DOHH2 (cell line): Measurements from ENCODE around the gene ZNF629.

Source experiments
- H3F3A ChIP-seq: fragments of 200-600 bp; sonication (generic), shearing (Covaris generic); 2 replicates; pipeline ENCODE4 v1.6.0; 2016; ENCODE audit warnings: antibody characterized with exemption, mild to moderate bottlenecking; ENCODE audit not compliant: control insufficient read depth, insufficient read depth
- H3K27ac ChIP-seq: fragments of 200-600 bp; sonication (generic); 2 replicates; pipeline ENCODE4 v1.5.1; 2014; ENCODE audit warnings: low read depth, mild to moderate bottlenecking, low read length, moderate library complexity
- H3K27me3 ChIP-seq: fragments of 200-600 bp; sonication (generic); 2 replicates; pipeline ENCODE4 v1.6.1; 2014; ENCODE audit warnings: mild to moderate bottlenecking, low read length, mixed read lengths; ENCODE audit not compliant: control insufficient read depth
- H3K36me3 ChIP-seq: fragments of 200-600 bp; sonication (generic); 2 replicates; pipeline ENCODE4 v1.6.1; 2014; ENCODE audit warnings: mild to moderate bottlenecking, low read length, moderate library complexity, mixed read lengths; ENCODE audit not compliant: control insufficient read depth
- H3K4me1 ChIP-seq: fragments of 200-600 bp; sonication (generic); 2 replicates; pipeline ENCODE4 v1.6.1; 2014; ENCODE audit warnings: mild to moderate bottlenecking, low read length, mixed read lengths; ENCODE audit not compliant: control insufficient read depth
- H3K4me2 ChIP-seq: fragments of 200-600 bp; sonication (generic); 2 replicates; pipeline ENCODE4 v1.6.0; 2014; ENCODE audit warnings: mild to moderate bottlenecking, low read length, moderate library complexity
- H3K4me3 ChIP-seq: fragments of 200-600 bp; sonication (generic); 2 replicates; pipeline ENCODE4 v1.5.1; 2014; ENCODE audit warnings: mild to moderate bottlenecking, low read length, mixed read lengths
- H3K79me2 ChIP-seq: fragments of 200-600 bp; sonication (generic); 2 replicates; pipeline ENCODE4 v1.6.1; 2014; ENCODE audit warnings: mild to moderate bottlenecking, low read length, mixed read lengths; ENCODE audit not compliant: control insufficient read depth
- H3K9me2 ChIP-seq: fragments of 200-600 bp; sonication (generic); replicated peaks from 2 replicates; pipeline ENCODE4 v1.6.1; 2014; ENCODE audit warnings: mild to moderate bottlenecking, low read length, mixed read lengths; ENCODE audit not compliant: control insufficient read depth
- H3K9me3 ChIP-seq: fragments of 200-600 bp; sonication (generic); 2 replicates; pipeline ENCODE4 v1.6.1; 2014; ENCODE audit warnings: antibody characterized with exemption, low read length, mixed read lengths; ENCODE audit not compliant: control insufficient read depth, insufficient read depth
- H4K20me1 ChIP-seq: fragments of 200-600 bp; sonication (generic); 2 replicates; pipeline ENCODE4 v1.6.0; 2014; ENCODE audit warnings: low read depth, mild to moderate bottlenecking, antibody characterized with exemption, low read length, moderate library complexity; ENCODE audit not compliant: control insufficient read depth, insufficient read depth
- CTCF ChIP-seq: fragments of 200-600 bp; sonication (generic); IDR thresholded peaks from one replicate; pipeline ENCODE4 v1.5.1; 2014; ENCODE audit warnings: antibody characterized with exemption, mild to moderate bottlenecking, low read depth, low read length; ENCODE audit not compliant: poor library complexity, severe bottlenecking
- EZH2phosphoT487 ChIP-seq: fragments of 200-600 bp; sonication (generic); IDR thresholded peaks from 2 replicates; pipeline ENCODE4 v1.6.1; 2017; ENCODE audit warnings: borderline replicate concordance, mild to moderate bottlenecking, antibody characterized with exemption, low read length, moderate library complexity, mixed read lengths

ZNF629 gene

GRCh38 chr16:30731411-30731810 is 55.6 kb downstream of the ZNF629 start:
- H3K27me3 ChIP-seq: no peaks in the 10 kb centered on the region
- H3K4me2 ChIP-seq: no peak overlapping the region
- peaks cover 10% of the 10 kb centered on the region for H3K79me2 ChIP-seq
- H3K27ac ChIP-seq: no peak overlapping the region
- peaks cover 86% of the 10 kb centered on the region for H3K36me3 ChIP-seq
- H3K9me2 ChIP-seq: no peaks in the 10 kb centered on the region
- 0 out of 2 replicates have a peak, but pooled peaks cover 2% of the 10 kb centered on the region for H3F3A ChIP-seq
- no peaks in the 10 kb centered on the region for H3K4me1 ChIP-seq
- H3K9me3 ChIP-seq: no peaks in the 10 kb centered on the region
- TF ChIP-seq EZH2phosphoT487: no peak
- no peak for TF ChIP-seq CTCF
- H4K20me1 ChIP-seq: peaks cover 3% of the 10 kb centered on the region; the same call in 1 of the 2 replicates
- H3K4me3 ChIP-seq: no peak overlapping the region

GRCh38 chr16:30728899-30729672 is 57.9 kb downstream of the ZNF629 start:
- Histone ChIP-seq H3K4me1 (no peaks in the 10 kb centered on the region), H3K79me2 (peaks cover 32% of the 10 kb centered on the region), H4K20me1 (no peaks in the 10 kb centered on the region), H3K27ac (no peak overlapping the region), H3K9me3 (no peaks in the 10 kb centered on the region), H3K4me3 (no peak overlapping the region), H3K27me3 (no peaks in the 10 kb centered on the region), H3F3A (0 out of 2 replicates have a peak, but pooled peaks cover 2% of the 10 kb centered on the region), H3K9me2 (no peaks in the 10 kb centered on the region), H3K36me3 (peaks cover 92% of the 10 kb centered on the region), H3K4me2 (no peak overlapping the region)
- TF ChIP-seq EZH2phosphoT487: no peak
- no peak for TF ChIP-seq CTCF
